Tongue (tissue), 2 donors: Measurements from ENCODE around the gene RASEF. TPM values are rescaled to one million over a fixed set of nuclear protein-coding genes. Genes with fewer than 3 reads are reported as not detected.
A peak's percentile ranks its signal among the peaks of the same experiment; 100 is the strongest.

Source experiments
- DNase-seq: peaks from one replicate; pipeline ENCODE4 v3.0.0-alpha.2; 2015
- total RNA-seq: library from RNA; depleted of rRNA; stranded (reverse); fragments of >200 nt; gene quantifications from one replicate; pipeline ENCODE4 v1.2.3, GENCODE V29; 2014

The RASEF gene
- total RNA-seq, 1 donor from 2014 or later = 5.5 TPM

DNA sequence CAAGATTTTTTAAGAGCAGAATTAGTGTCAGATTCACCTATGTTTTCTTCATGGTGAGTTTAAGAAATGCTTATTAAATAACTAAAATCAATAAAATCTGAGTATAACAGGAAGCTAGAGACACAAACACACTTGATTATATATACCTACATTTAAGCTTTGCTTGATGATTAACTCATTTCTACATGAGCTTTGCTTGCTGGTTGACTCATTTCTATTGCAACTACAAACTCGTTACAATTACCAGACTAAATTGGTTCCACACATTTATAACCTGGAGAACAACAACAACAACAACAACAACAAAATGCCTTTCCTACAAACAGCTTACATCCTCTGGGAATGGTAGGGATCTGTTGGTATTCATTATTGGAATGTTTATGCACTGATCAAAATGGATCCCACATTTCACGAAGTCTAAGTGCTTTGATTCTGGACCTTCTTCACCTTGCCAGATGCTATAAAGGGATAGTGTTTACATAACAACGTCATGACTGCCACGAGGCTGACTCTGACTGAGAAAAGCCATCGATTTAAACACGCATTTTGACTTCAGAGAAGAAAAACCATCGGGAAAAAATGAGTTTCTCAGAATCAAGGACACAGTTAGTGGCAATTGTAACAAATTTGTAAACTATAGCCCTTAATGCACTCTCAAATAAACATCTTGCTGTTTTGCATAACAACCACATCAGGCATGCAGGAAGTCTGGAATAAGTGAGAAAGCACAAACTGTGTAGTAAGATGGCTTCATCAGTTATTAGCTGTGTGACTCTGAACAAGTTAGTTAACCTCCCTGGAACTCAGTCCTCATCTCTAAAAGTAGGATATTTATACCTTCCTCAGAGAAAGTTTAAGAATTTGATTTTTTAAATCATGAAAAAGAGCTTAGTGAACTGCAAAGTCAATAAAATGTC is 49.8 kb downstream of the RASEF start:
- DNase-seq = peak; percentile 14

DNA sequence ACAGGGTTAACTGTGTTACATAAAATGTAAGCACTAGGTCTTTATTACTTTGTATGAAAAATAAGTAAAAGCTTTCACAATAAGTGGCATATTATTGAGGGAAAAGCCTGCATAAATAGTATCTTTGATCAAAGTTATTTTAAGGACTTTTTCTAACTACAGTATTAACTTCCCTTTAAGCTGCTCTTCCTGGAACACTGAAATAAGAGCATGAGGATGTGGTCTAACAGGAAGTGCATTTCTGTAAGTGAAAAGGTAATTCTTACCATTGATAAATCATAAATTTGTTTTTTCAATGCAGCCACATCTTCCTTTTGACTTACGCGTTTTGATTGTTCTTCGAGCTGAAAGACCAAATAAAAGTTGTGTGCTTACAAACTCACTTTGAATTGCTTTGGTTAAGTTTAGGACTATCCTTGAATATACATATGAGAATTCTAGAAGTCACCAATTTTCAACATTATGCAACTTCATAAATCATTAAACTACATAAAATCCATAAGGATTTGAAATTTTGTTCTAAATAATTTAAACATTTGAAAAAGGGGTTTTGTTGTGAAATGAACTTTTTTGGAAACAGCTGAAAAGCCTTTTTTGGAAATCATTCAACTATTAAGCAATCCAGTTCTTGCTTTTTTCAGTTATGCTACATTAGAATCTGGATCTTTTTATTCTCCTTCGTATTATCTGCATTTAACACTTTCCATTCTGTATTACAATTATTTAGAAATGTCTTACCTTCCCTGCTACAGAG is 50.6 kb downstream of the RASEF start:
- DNase-seq = no peak

DNA sequence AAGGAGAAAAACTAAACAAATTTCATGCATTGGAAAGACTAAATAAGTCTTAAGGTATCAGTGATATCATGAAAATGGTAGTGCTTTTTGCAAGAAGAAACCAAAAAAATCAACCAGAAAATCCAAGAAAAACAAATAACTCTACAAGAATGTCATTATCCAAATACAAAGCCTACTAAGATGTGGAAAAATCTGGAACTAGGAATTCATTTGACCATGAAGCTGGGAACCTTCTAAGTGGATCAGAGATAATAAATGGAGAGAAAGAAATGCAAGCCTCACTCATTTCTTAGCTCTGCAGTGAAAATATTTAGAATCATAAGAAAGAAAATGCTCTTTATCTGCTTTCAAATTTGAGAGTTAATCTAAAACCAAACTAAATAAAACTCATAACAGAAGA is 51.3 kb downstream of the RASEF start:
- no peak for DNase-seq

DNA sequence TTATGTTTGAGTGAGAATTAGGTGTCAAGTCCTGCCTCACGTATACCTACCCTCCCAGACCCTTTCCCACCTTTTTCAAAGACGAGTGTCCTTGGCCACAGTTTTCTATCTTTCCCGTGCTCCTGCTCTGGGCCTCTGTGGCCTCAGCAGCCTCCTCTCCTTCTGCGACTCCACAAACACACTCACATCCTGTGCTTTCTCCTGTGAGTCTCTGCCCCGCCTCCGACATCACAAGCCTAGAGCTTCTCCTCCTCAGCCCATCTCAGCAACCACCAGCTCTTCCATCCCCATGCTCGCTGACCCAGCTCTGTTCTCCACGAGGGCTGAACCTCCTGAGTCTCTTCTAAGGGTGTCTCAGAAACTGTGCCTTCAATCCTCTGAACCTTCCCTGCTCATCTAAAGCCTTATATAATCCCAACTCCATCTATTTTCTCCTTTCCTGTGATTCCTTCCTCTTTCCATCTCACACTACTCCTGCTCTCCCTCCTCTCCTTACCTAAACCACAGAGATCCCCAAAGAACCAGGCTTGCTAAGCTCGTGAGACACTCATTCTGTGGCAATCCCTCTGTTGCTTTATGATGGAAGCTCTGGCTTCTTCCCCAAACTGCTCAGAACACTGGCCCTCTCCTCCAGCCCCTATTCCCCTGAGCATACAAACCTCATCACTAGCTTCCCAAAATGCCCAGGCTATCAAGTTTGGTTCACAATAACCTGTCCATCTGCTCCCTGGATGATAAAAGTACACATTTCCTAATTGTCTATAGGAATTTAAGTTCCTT is 55.2 kb downstream of the RASEF start:
- DNase-seq = no peak

DNA sequence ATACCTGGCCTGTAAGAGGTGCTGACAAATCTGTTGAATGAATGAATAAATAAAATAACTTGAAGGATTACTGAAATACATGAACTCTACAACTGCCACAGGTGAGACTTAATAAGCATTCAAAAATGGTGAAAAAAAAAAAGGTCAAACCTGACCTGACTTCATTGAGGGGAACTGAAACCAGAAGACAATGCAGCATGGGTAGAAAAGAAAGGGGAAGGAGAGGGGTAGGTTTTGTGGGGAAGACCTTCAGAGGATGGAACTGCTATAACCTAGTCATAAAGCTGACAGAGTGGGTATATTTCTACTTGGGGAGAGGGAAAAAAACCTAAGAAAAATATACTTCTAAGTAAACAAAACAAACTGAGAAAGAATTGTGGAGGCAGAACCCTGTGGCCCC is 56.6 kb downstream of the RASEF start:
- DNase-seq = no peak

DNA sequence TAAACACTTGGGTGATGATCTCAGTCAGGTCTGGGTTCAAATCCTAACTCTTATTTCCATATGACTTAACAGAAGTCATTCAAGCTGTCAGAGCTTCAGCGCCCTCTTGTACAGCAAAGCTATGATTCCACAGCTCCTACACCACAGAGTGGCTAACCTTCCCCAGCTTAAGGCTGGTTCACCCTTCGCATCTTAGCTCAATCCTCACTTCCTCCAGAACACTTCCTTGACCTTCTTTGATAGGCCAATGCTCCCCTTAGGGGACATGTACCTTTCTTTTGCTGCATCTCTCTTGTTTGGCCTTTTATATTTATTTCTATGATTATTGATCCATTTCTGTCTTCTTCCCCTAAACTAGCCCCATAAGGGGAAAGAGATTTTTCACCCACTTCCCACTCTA is 57.0 kb downstream of the RASEF start:
- DNase-seq = no peak

DNA sequence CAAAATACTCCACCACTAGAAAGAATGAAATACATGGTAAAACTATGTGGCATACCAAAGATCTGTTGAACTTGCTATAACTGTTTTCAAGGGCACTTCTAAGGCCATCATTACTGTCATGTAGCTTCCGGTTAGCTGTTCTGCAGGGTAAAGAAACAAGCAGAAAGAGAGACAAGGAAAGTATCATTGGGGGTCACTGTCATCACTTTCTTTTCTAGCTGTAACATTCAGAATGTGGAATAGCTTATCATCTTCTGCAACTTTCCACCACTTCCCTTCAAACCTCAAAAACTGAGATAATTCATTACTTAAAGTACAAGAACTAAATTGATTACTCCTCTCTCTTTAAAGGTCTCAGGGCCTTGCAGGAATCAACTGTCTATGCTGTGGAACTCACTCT is 57.6 kb downstream of the RASEF start:
- no peak for DNase-seq

DNA sequence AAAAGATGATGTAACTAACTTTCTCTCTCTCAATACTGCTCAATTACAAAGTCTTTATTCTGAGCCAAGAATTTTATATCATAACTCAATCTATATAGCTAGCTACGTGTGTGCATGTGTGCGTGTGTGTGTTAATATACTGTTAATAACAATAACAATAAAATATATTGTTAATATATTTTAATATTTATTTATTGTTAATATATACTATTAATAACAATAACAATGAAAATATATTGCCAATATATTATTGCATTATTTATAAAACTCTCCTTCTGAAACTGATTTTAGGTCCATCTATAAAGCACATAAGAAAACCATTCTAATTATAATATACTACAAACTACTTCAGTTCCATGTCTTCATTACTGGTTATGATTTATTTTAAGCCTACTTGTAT is 60.6 kb downstream of the RASEF start:
- no peak for DNase-seq

DNA sequence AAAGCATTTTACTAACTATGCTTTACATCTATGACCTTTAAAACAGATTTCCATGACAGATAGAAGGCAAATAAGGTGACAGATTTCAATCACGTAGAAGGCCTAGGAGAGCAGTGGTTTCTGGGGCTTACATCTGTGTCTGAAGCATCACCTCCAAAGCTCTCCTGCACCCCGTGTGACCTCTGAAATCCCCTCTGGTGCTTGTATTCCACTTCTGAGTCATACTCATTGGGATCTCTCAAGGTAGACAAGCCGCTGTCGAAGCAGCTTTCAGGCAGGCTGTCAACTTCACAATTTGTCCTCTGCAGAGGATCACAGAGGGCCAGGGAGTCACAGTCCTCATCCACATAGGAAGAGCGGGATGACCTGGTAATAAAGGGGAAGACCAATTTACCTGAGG is 62.2 kb downstream of the RASEF start:
- no peak for DNase-seq

DNA sequence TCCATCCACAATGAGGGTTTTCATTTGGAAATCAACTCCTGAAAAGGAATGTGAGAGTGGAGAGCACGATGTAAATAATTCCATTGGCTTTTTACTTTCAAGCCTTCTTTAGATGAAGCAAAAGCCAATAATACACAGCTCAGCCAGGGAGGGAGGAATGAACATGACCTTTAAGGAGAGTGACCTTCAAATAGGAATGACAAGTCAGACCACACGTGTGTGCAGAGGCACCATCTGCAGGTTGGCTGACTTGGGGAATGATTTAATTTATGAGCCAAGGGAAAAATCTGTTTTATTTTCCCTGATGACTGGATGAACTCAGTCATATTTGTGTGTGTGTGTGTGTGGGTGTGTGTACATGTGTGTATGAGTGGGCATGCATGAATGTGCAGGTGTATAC is 64.5 kb downstream of the RASEF start:
- no peak for DNase-seq

DNA sequence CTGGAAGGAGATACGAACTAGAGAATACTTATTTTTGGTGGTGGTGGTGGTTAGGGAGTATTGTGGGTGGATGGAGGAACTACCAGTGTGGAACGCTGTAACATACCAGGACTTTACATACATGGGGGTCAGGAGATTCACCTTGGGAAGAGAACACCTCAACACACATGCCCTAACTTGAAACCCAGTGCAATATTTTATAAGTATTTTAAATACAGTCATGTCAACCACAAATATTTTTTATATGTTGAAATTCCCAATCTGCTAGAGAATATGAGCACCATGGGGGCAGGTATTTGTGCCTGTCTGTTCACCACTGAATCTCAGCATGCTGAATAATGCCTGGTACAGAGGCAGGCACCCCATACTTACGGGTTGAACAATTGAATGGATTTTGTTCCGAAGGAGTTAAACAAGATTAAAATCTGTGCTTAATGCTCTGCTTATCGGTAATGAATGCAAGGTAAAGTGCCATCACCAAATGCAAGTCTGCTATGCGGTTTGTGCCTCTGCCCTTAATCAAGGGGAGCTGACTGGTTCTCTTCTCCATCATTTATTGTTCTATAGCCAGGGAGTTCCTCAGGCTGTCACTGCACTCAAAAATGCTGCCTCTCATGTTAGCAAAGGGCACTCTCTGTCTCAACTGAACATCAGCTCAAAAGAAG is 65.3 kb downstream of the RASEF start:
- no peak for DNase-seq

DNA sequence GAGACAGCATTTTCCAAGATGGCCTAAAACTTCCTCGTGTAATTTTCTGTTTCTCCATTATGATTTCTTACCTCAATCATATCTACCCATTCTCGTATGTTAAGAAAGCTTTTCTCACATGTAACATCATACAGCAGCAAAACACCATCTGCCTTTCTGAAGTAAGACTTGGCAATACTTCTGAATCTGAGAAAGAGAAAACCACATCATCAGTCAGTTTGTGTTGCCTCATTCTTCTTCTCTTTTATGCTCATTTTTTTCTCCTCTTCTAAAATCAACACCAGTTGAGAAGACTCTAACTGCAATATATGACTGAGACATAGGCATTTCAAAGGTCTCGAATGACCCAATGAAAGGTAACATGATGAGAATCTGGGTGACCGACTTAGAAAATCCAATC is 66.0 kb downstream of the RASEF start:
- no peak for DNase-seq

DNA sequence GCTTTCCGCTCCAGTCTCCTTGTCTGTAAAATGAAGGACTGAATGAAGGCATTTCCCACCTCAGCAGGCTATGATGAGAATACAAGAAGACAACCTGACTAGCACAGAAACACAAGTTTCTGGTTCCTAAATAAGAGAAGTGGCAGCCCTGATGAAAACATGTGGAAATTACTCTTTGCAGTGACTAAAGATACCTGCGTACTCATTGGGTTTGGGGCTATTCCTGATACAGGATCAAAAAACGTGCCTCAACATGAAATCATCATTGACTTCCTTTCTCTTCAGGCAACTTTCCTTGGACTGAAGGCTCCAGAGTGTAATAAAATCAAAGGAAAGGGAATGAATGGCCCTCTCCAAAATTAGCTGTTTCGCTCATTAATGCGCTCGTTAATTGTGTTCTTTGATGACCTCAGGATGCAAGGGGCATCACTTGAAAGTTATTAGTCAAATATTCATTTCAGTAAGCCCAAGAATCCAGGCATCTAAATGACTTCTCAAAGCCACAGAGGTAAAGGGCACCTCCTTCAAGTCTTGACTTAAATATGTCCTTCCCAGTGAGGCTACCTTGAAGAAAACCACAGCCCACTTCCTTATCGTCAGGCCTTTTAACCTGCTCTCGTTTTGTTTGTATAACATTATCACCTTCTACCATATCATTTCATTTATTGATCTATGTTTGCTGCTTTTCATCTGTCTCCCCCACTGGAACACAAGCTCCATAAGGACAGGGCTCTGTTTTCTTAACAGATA is 68.9 kb downstream of the RASEF start:
- no peak for DNase-seq

DNA sequence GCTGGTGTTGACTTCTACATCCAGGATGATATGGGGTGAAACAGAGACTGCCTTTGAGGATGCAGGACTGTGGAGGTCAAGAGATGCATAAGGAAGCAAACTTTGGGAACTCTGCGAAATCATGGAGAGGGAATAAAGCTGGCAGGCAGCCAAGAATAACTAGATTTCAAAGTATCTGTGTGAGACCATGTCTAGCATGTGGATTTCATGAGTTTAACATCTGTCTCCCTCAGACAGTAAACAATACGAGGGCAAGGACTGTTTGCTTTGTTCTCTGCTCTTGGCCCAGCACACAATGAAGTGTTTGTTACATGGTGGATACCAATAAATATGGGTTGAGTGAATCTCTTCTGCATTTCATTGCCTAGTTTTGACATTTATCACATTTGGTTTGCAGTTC is 71.3 kb downstream of the RASEF start:
- peak; percentile 65 for DNase-seq

DNA sequence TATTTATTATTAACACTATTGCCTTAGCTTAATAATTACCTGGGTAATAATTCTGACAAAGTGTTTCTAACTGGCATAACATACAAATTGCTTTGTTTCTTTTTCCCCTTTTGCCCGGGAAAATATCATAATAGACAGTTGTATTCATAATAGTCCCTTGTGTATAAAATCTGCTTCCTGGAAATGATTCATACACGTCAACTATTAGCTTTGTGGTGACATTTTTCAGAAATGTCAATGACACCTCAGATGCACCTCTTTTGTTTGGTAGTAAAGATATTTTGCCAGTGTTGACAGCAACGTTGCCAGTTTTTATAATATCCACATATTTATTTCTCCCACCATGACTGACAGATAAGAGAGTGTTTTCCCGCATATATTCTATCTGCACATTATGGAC is 73.0 kb downstream of the RASEF start:
- DNase-seq = no peak

DNA sequence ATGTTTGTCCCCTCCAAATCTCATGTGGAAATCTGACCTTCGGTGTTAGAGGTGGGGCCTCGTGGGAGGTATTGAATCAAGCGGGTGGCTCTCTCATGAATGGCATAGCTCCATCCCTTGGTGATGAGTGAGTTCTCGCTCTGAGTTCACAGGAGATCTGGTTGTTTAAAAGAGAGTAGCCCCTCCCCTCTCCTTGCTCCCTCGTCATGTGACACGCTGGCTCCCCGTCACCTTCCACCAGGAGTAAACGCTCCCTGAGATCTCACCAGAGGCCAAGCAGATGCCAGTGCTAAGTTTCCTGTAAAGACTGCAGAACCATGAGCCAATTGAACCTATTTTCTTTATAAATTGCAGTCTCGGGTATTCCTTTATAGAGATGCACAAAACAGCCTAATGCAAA is 74.5 kb downstream of the RASEF start:
- DNase-seq = no peak

DNA sequence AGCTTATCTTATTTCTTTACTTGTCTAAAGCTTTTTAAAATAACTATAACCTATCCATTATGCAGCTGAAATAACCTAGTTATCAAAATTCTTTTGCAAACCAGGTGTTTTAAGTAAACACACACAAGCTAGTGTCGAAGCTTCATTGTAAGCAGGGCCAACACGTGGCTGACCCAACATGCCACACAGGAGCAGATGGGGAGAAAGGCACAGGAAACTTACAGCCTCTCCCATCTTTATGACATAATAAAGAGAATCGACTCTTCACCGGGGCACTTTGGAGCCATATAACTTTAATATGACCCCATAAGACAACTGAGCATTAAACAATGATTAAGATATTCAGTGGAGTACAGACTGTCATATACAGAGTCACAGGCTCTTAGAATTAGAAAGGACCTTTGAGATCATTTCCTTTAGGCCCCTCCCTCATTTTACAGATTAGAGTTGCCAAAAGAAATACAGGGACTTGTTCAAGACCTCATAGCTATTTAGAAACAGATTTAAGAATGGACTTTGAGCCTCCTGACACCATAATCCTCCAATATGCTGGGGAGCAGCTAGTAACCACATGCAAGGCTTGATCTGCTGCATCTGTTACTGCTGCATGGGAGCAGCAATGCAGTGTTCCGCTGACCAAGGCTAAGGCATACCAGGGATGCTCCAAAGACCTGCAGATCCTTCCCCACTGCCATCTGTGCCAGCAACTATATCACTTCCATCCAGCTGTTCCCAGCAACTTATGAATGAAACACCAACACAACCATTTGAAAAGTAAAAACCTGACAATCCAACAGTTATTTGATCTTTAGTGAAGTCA is 75.4 kb downstream of the RASEF start:
- DNase-seq = peak; percentile 19

DNA sequence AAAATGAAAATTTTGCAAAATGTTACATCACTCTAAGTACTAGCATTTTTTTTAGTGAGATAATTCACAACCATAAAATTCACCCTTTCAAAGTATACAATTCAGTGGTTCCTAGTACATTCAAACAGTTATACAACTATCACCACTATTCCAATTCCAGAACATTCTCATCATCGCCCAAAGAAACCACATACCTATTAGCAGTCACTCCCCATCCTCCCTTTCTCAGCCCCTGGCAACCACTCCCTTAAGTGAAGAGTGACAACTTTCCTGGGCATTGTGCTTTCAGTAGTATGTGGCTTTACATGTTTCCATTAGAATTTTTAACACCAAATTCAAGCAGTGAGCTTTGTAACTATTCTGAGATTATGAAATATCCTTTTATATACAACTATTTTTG is 81.4 kb downstream of the RASEF start:
- DNase-seq = no peak

DNA sequence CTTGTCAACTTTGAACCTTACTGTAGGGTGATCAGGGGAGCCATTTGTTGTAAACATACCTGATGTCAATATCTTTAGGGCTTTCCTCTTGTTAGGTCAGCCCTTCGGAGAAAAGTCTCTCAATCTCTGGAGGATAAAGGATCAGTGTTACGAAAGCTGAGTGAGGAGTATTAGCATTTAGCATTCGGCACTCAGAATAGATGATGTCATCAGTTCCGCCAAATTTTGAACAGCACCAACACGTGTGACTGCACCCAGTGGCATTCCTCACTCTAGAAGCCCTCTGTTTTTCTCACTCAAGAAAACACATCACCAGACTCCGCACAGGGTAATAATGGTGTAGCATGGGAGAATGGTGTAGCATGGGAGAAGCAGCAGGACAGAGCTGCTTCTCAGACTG is 87.8 kb downstream of the RASEF start:
- no peak for DNase-seq

DNA sequence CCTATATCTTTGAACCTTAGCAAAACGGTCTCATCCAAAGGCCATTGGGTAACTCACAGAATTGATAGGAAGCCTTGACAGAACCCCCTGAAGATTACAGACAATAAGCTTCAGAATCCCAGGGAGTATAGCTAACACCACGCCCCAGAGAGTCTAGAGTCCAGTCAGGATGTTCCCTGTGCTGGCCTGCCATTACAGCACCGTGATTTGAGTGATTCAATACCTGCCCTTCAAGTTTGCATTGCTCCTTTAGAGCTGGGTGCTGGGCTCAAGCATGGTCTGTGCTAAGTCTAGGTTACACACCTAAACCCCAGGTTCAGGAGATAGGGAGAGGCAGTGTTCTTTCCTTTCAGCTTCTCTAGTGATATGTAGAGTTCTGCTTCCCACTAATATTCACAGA is 90.5 kb downstream of the RASEF start:
- DNase-seq = no peak

DNA sequence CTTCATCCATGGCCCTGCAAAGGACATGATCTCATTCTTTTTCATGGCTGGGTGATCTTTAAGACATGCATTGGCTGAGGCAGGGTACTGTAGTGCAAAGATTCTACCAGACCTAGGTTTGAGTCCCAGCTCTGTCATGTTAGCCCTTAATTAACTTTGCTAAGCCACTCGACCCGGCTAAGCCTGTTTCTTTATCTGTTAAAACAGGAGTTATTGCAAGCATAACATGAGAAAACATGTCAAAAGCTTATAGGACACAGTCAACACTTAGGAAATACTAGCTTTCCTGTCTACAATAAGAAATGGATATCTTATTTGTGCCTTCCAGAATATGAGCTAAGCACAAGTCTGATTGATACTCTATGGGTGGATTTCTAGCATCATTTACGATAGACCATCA is 92.6 kb downstream of the RASEF start:
- DNase-seq = no peak
